Ascending aorta (tissue), 2 donors: ENCODE results near the gene LARP4. TPM values are rescaled to one million over a fixed set of nuclear protein-coding genes. Genes with fewer than 3 reads are reported as not detected.
"Not testable (repeated sequence)": the region's sequence is repeated elsewhere in the genome, so short reads cannot be mapped to it uniquely, and the experiment has no call there.

Source experiments
- DNase-seq, 2 donors: peaks; one replicate each; pipeline ENCODE4 v3.0.0-alpha.2; 2019; ENCODE audit warnings: low spot score in 2 of 2
- H3K27ac ChIP-seq, 2 donors: fragments of 200-600 bp; sonication (generic); one replicate each; pipeline ENCODE4 v1.5.1; 2016 to 2017; ENCODE audit warnings: mild to moderate bottlenecking in 1 of 2
- H3K27me3 ChIP-seq: fragments of 200-600 bp; sonication (generic); one replicate; pipeline ENCODE4 v1.5.1; 2017
- H3K36me3 ChIP-seq, 2 donors: fragments of 200-600 bp; sonication (generic); one replicate each; pipeline ENCODE4 v1.5.1; 2016
- H3K4me1 ChIP-seq, 2 donors: fragments of 200-600 bp; sonication (generic); one replicate each; pipeline ENCODE4 v1.5.1; 2016 to 2017; ENCODE audit warnings: mild to moderate bottlenecking in 1 of 2
- H3K4me3 ChIP-seq, 2 donors: fragments of 200-600 bp; sonication (generic); one replicate each; pipeline ENCODE4 v1.5.1; 2016 to 2017; ENCODE audit warnings: mild to moderate bottlenecking in 1 of 2
- H3K9me3 ChIP-seq, 2 donors: fragments of 200-600 bp; sonication (generic); one replicate each; pipeline ENCODE4 v1.5.1; 2016
- CTCF ChIP-seq, 3 experiments: fragments of 200-600 bp in 2 of 3; fragments of 450-650 bp in 1 of 3; sonication (generic) in 2 of 3; IDR thresholded peaks; one replicate each; pipeline ENCODE4 v1.5.1; 2016 to 2019; ENCODE audit warnings: antibody characterized with exemption in 3 of 3, mild to moderate bottlenecking in 1 of 3, moderate library complexity in 1 of 3
- intact Hi-C: fragments of 100-400 bp; cut with DNase I; formaldehyde crosslinking; loops from one replicate; pipeline ENCODE4 v1.15.1; 2023
- total RNA-seq: library from RNA; depleted of rRNA; stranded (reverse); fragments of >200 nt; gene quantifications from one replicate; pipeline ENCODE4 v1.1.0, GENCODE V29; 2016

Gene LARP4
- total RNA-seq, 1 donor from 2014 or later = 45.7 TPM

DNA sequence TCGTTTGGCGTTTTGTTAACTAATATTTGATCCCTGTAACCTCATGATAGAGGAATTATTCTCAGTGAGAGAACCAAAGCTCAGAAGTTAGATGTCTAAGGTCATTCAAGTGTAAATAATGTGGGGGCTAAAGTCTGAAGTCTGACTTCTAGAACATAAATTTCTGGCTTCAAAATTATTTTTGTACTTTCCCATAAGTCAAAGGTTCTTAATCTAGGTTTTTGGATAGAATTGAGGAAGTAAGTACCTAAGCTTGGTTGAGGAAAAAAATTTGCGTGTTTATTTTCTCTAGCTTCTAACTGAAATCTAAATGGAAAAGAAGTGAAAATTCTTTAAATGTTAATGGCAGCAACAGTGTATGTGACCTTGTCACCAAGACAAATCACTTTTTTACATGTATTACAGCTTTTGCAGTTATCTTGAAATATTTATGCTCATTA lies 2.3 kb downstream of the LARP4 start:
- Histone ChIP-seq H3K27ac (peak overlapping the region; percentile 86 to 91), H3K4me3 (peak overlapping the region; percentile 76 to 80), H3K4me1 (peaks cover 0 to 12% of the 10 kb centered on the region in 2 donors), H3K36me3 (no peaks in the 10 kb centered on the region), H3K9me3 (no peaks in the 10 kb centered on the region), H3K27me3 (no peaks in the 10 kb centered on the region)
- DNase-seq = no peak
- intact Hi-C loops = loop anchor here (5.0 to 10.0 kb wide), 3 partner anchors 178 to 778 kb away; partner anchors contain the start of genes COX14 and PRPF40B
- TF ChIP-seq CTCF (IDR thresholded peaks at IDR 0.05) = no peak

GRCh38 chr12:50404307-50404706 lies 3.6 kb downstream of the LARP4 start:
- intact Hi-C loops = loop anchor here (5.0 to 10.0 kb wide), 3 partner anchors 180 to 780 kb away; partner anchors contain the start of genes COX14 and PRPF40B
- no peaks in the 10 kb centered on the region for H3K36me3 ChIP-seq
- H3K27ac ChIP-seq = no peak overlapping the region
- peaks cover 0 to 12% of the 10 kb centered on the region in 2 donors for H3K4me1 ChIP-seq
- no peaks in the 10 kb centered on the region for H3K27me3 ChIP-seq
- H3K9me3 ChIP-seq = no peaks in the 10 kb centered on the region
- no peak for DNase-seq
- H3K4me3 ChIP-seq = no peak overlapping the region
- TF ChIP-seq CTCF (IDR thresholded peaks at IDR 0.05) = no peak

DNA sequence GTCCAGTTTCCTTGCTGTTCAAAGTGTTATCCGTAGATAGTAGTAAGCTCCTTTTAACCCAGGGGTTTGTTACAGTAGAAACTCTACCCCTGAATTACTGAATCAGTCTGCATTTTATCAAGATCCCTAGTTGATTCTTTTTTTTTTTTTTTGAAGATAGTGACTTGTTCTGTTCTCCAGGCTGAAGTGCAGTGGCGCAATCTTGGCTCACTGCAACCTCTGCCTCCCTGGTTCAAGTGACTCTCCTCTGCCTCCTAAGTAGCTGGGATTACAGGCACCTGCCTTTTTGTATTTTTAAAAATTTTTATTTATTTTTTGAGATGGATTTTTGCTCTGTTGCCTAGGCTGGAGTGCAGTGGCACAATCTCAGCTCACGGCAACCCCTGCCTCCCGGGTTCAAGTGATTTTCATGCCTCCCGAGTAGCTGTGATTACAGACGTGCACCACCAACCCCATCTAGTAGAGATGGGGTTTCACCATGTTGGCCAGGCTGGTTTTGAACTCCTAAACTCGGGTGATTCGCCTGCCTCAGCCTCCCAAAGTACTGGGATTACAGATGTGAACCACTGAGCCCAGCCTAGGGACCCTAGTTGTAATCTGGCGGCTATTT lies 10.5 kb downstream of the LARP4 start:
- TF ChIP-seq CTCF (IDR thresholded peaks at IDR 0.05) = no peak
- intact Hi-C loops = no loop called here
- H3K27ac ChIP-seq = no peak overlapping the region

DNA sequence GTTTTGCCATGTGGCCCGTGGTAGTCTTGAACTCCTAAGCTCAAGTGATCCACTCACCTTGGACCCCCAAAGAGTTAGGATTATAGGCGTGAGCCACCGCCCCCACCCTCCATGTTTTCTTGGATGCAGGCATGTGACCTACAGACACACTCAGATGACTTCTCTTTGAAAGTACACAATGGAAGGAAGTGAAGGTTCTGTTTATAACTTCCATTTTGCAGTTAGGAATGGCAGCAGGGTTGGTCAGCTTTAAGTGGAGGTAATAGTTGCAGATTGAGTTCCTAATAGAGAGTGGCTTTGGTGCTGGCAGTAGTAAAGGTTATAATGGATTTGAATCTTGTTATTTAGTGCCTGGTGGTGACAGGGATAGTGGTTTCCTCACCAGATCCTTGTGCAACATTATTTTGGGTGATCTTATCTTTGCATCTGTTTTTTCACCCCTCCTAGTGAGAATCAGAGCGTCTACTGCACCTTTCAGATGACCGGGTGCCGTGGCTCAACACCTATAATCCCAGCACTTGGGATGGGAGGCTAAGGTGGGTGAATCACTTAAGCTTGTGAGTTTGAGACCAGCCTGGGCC lies 15.3 kb downstream of the LARP4 start:
- no peaks in the 10 kb centered on the region for H3K9me3 ChIP-seq
- no peaks in the 10 kb centered on the region for H3K4me1 ChIP-seq
- intact Hi-C loops = no loop called here
- no peak overlapping the region for H3K27ac ChIP-seq
- H3K27me3 ChIP-seq = no peaks in the 10 kb centered on the region
- DNase-seq = no peak
- H3K36me3 ChIP-seq = peaks cover 0 to 10% of the 10 kb centered on the region in 2 donors
- TF ChIP-seq CTCF (IDR thresholded peaks at IDR 0.05) = no peak
- H3K4me3 ChIP-seq = no peak overlapping the region

More for the DNA sequence above, 10.5 kb downstream of the LARP4 start:
- DNase-seq = no peak
- H3K4me1 ChIP-seq = no peaks in the 10 kb centered on the region
- no peaks in the 10 kb centered on the region for H3K27me3 ChIP-seq
- H3K36me3 ChIP-seq = peaks cover 0 to 1% of the 10 kb centered on the region in 2 donors
- H3K9me3 ChIP-seq = no peaks in the 10 kb centered on the region
- H3K4me3 ChIP-seq = no peak overlapping the region

DNA sequence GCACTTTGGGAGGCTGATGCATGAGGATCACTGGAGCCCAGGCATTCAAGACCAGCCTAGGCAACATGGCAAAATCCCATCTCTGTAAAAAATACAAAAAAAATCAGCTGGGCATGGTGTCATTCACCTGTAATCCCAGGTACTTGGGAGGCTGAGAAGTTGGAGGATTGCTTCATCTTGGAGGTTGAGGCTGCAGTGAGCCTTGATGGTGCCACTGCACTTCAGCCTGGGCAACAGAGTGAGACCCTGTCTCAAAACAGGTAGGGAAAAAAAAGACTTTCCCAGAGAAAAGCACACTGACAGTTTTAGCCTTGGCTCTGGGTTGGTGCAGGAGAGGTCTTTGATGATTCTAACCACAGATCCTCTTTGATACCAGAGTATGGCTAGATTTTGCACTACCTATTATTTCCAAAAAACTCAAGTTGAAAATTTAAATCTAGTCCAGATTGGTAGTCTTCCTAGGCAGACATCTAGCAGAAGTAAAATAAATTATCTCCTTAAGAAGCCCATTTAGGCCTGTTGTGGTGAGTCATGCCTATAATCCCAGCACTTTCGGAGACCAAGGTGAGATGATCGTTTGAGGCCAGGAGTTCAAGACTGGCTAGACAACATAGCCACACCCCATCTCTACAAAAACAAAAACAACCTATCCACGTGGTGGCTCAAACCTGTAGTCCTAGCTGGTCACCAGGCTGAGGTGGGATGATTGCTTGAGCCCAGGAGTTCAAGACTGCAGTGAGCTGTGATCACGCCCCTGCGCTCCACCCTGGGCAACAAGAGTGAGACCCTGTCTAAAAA lies 18.6 kb downstream of the LARP4 start:
- Histone ChIP-seq H3K4me3 (no peak overlapping the region), H3K27me3 (no peaks in the 10 kb centered on the region), H3K4me1 (no peaks in the 10 kb centered on the region), H3K9me3 (no peaks in the 10 kb centered on the region), H3K36me3 (peaks cover 0 to 10% of the 10 kb centered on the region in 2 donors), H3K27ac (no peak overlapping the region)
- DNase-seq = no peak
- intact Hi-C loops = no loop called here
- TF ChIP-seq CTCF (IDR thresholded peaks at IDR 0.05) = no peak

- DNase-seq, H3K4me3 ChIP-seq, H3K36me3 ChIP-seq, H3K27me3 ChIP-seq, H3K4me1 ChIP-seq, H3K27ac ChIP-seq, H3K9me3 ChIP-seq, intact Hi-C loops: not testable (repeated sequence)
These were observed 22.2 kb downstream of the LARP4 start for GRCh38 chr12:50422855-50423254.

DNA sequence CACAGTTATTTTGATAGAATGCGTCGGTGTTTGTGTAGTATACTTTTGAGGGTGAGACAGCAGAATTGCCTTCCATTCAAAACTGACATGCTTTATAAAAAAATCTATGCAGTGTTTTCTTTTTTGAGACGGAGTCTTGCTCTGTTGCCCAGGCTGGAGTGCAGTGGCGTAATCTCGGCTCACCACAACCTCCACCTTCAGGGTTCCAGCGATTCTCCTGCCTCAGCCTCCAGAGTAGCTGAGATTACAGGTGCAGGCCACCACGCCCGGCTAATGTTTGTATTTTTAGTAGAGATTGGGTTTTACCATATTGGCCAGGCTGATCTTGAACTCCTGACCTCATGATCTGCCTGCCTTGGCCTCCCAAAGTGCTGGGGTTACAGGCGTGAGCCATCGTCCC lies 22.7 kb downstream of the LARP4 start:
- H3K4me3 ChIP-seq, H3K36me3 ChIP-seq, H3K27me3 ChIP-seq, H3K27ac ChIP-seq, intact Hi-C loops, H3K9me3 ChIP-seq, H3K4me1 ChIP-seq, DNase-seq: not testable (repeated sequence)
